Naive thymus-derived CD4-positive, alpha-beta T cell (primary cell): ENCODE results near the gene ANKDD1B. TPM values are rescaled to one million over a fixed set of nuclear protein-coding genes. Genes with fewer than 3 reads are reported as not detected.
A peak's percentile ranks its signal among the peaks of the same experiment; 100 is the strongest.
"Not testable (repeated sequence)": the region's sequence is repeated elsewhere in the genome, so short reads cannot be mapped to it uniquely, and the experiment has no call there.

Experiments
- ATAC-seq: fragments of 150-1000 bp; cut with Tn5 transposase; 2 replicates; pipeline ENCODE4 v1.10.0; 2021; ENCODE audit warnings: mild to moderate bottlenecking, moderate library complexity
- CTCF ChIA-PET: fragments of 350-600 bp; sonication (Branson Sonifier 250); formaldehyde crosslinking; loops from one replicate; lab custom pipeline; 2021; ENCODE audit warnings: antibody characterized with exemption; lab: Charles Lee
- POLR2A ChIA-PET: fragments of 350-600 bp; sonication (Branson Sonifier 250); formaldehyde crosslinking; loops from one replicate; lab custom pipeline; 2021; ENCODE audit warnings: antibody characterized with exemption, inconsistent platforms; lab: Charles Lee
- DNase-seq, 9 donors: peaks; one replicate each; pipeline versions ENCODE4 v3.0.0 to v3.0.0-alpha.2; 2020 to 2022; ENCODE audit warnings: mixed read lengths in 1 of 9
- H3K27ac ChIP-seq: one replicate; pipeline ENCODE4 v1.7.0; 2013; ENCODE audit warnings: mild to moderate bottlenecking, low read depth, low read length, moderate library complexity
- H3K27me3 ChIP-seq, 2 donors: one replicate each; pipeline ENCODE4 v1.7.0; 2013; ENCODE audit warnings: low read length in 2 of 2, mild to moderate bottlenecking in 2 of 2, moderate library complexity in 2 of 2; ENCODE audit not compliant: control insufficient read depth in 2 of 2, insufficient read depth in 2 of 2
- H3K36me3 ChIP-seq, 3 experiments: 1 replicate in 2 of 3; 2 replicates in 1 of 3; pipeline ENCODE4 v1.7.0; 2013; ENCODE audit warnings: low read length in 3 of 3, mild to moderate bottlenecking in 3 of 3, moderate library complexity in 1 of 3; ENCODE audit not compliant: insufficient read depth in 3 of 3, control insufficient read depth in 2 of 3
- H3K4me1 ChIP-seq, 2 donors: one replicate each; pipeline ENCODE4 v1.7.0; 2013; ENCODE audit warnings: low read length in 2 of 2, mild to moderate bottlenecking in 2 of 2, moderate library complexity in 1 of 2; ENCODE audit not compliant: control insufficient read depth in 2 of 2, insufficient read depth in 2 of 2
- H3K4me3 ChIP-seq: 2 replicates; pipeline ENCODE4 v1.7.0; 2013; ENCODE audit warnings: mild to moderate bottlenecking, low read length
- H3K9me3 ChIP-seq, 3 experiments: 1 replicate in 2 of 3; 2 replicates in 1 of 3; pipeline ENCODE4 v1.7.0; 2013; ENCODE audit warnings: low read length in 3 of 3; ENCODE audit not compliant: control insufficient read depth in 2 of 3
- H3K27ac Mint-ChIP-seq, 9 donors: one replicate each; pipeline ENCODE4 v1.8.0; 2020 to 2022; ENCODE audit warnings: mixed read lengths in 9 of 9, mild to moderate bottlenecking in 8 of 9, moderate library complexity in 5 of 9, inconsistent platforms in 2 of 9
- H3K27me3 Mint-ChIP-seq, 5 donors: one replicate each; pipeline ENCODE4 v1.8.0; 2021 to 2022; ENCODE audit warnings: mixed read lengths in 5 of 5, mild to moderate bottlenecking in 1 of 5
- H3K36me3 Mint-ChIP-seq, 5 donors: one replicate each; pipeline ENCODE4 v1.8.0; 2020 to 2022; ENCODE audit warnings: mixed read lengths in 5 of 5, mild to moderate bottlenecking in 3 of 5, inconsistent platforms in 1 of 5
- H3K4me1 Mint-ChIP-seq, 7 donors: one replicate each; pipeline ENCODE4 v1.8.0; 2020 to 2022; ENCODE audit warnings: mixed read lengths in 7 of 7, mild to moderate bottlenecking in 3 of 7, inconsistent platforms in 1 of 7
- H3K4me3 Mint-ChIP-seq, 10 donors: one replicate each; pipeline ENCODE4 v1.8.0; 2020 to 2022; ENCODE audit warnings: mild to moderate bottlenecking in 10 of 10, mixed read lengths in 10 of 10, moderate library complexity in 6 of 10, inconsistent platforms in 2 of 10
- H3K9me3 Mint-ChIP-seq, 11 donors: one replicate each; pipeline ENCODE4 v1.8.0; 2020 to 2022; ENCODE audit warnings: mixed read lengths in 11 of 11, mild to moderate bottlenecking in 4 of 11, inconsistent platforms in 1 of 11, moderate library complexity in 1 of 11
- intact Hi-C, 2 donors: fragments of 100-400 bp; cut with micrococcal nuclease; formaldehyde crosslinking; loops; one replicate each; pipeline ENCODE4 v1.15.1; 2023
- polyA plus RNA-seq, 2 donors: library from polyadenylated mRNA; unstranded; fragments of 300-500 nt; fragmentation: Illumina TruSeq; gene quantifications; one replicate each; pipeline ENCODE4 v1.2.3, GENCODE V29; 2021
- total RNA-seq, 6 experiments: library from RNA in 5 of 6; stranded (reverse) in 5 of 6; gene quantifications; 1 replicate in 5 of 6; 2 replicates in 1 of 6; pipeline ENCODE4 v1.2.3 and lab custom pipeline; 2021 to 2026

Gene ANKDD1B
- total RNA-seq = under 1 TPM; 0.19 to 0.70 (median 0.41) TPM
- polyA plus RNA-seq = under 1 TPM in 1 of 2 donors, not detected in 1; 0.12 TPM
- total RNA-seq (lab: John Stamatoyannopoulos, UW) = not detected

DNA sequence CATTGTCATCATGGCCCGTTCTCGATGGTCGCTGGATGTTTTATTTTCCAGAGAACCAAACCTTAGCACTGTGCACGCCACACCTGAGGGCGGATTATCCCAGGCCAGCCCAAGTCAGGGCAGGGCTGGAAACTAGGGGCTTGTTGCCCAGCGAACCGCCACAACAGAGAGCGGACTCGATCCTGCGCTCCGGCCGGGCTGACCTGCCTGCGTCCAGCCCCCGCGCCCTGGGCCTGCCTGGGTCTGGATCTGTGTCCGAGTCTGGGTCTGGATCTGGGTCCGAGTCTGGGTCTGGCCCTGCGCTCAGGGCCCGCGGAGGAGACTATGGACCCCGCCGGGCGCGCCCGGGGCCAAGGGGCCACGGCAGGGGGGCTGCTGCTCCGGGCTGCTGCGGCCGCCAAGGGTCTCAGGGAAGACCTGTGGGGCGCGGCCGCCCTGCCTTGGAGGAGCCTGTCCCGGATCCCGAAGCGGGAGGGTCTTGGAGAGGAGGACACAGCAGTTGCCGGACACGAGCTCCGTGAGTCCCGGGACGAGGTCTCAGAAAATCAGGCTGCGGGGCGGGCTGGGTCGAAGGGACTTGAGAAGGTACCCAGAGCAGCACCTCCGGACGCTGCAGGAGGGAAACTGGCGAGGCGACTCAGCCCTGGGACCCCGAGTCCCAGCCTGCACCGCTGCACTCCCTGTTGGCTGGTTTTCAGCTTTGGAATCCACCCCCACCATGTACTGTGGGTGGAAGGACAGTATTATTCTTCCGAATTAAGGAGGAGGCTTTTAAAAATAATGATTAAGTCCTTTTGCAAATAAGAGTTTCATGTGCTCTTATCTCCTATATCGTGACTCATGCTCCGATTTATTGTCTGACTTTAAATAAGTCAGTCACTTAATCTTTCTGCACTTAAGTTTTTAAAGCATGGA lies at the start of gene ANKDD1B:
Gene ANKDD1B, plus strand, starts transcription at position 143 of the 915 bp plus-strand sequence. Its CDS starts 182 bp downstream, at position 325.
- no peaks in the 10 kb centered on the region for H3K36me3 ChIP-seq
- H3K4me1 Mint-ChIP-seq = peaks cover 3 to 9% (median 6%) of the 10 kb centered on the region in 7 donors
- CTCF ChIA-PET = no interaction called here
- peaks cover 0 to 4% of the 10 kb centered on the region in 2 donors for H3K27me3 ChIP-seq
- peak within 1 kb of the TSS in 8 of 10 donors; percentile 5 to 61 (median 44) for H3K4me3 Mint-ChIP-seq
- peaks cover 0 to 24% (median 14%) of the 10 kb centered on the region in 5 donors for H3K27me3 Mint-ChIP-seq
- no peak within 1 kb of the TSS for H3K27ac ChIP-seq
- H3K4me3 ChIP-seq = peak within 1 kb of the TSS; percentile 5
- peaks cover 0 to 14% (median 6%) of the 10 kb centered on the region in 5 donors for H3K36me3 Mint-ChIP-seq
- peaks cover 0 to 10% of the 10 kb centered on the region in 2 donors for H3K4me1 ChIP-seq
- intact Hi-C loops = no loop called here
- H3K27ac Mint-ChIP-seq = no peak within 1 kb of the TSS
- H3K9me3 Mint-ChIP-seq = peaks cover 0 to 1% (median 0%) of the 10 kb centered on the region in 11 donors
- no peak for ATAC-seq
- H3K9me3 ChIP-seq = no peaks in the 10 kb centered on the region
- POLR2A ChIA-PET = no interaction called here
- no peak for DNase-seq

- H3K27ac Mint-ChIP-seq = peak overlapping the region in 2 of 9 donors; percentile 57 to 90
Measured at GRCh38 chr5:75565991-75566709, 45.1 kb upstream of the ANKDD1B start.

DNA sequence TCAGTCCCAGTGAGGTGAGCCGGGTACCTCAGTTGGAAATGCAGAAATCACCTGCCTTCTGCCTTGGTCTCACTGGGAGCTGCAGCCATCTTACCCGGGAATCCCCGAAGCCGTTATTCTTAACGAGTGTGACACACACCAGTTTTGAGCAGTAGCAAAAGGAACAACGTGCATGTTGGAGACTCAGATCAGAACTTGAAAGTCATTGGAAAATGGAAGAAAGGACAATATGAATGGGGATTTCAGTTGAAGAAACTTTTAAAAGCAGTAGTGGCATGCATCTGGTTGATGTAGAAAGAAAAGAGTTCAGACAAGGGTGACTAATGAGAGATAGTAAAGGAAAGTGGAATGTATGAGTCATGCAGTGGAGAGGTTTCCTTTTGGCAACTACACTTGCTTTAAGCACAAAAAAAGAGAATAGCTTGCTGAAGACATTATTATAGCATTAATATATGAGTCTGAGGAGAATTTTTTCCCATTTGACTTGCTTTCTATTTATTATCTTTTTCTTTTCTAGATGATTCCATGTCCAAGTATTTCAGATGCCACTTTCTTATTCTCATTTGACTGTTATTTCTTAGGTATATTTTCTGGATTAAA lies 44.4 kb upstream of the ANKDD1B start:
- ChIA-PET CTCF (no interaction called here), POLR2A (no interaction called here)
- peak overlapping the region in 3 of 10 donors; percentile 4 to 76 (median 22) for H3K4me3 Mint-ChIP-seq
- H3K27ac ChIP-seq = no peak overlapping the region
- H3K27ac Mint-ChIP-seq = peak overlapping the region in 3 of 9 donors; percentile 57 to 90 (median 57)
- DNase-seq (peak in 1 of 9 donors; percentile 66), ATAC-seq (peak; percentile 84)
- H3K36me3 Mint-ChIP-seq = peaks cover 19 to 68% (median 51%) of the 10 kb centered on the region in 5 donors
- H3K9me3 Mint-ChIP-seq = peaks cover 0 to 30% (median 21%) of the 10 kb centered on the region in 11 donors
- H3K4me3 ChIP-seq = no peak overlapping the region
- H3K27me3 Mint-ChIP-seq = no peaks in the 10 kb centered on the region
- peaks cover 0 to 12% (median 5%) of the 10 kb centered on the region in 3 experiments for H3K36me3 ChIP-seq
- intact Hi-C loops = loop anchor here (1.0 to 5.0 kb wide), 3 partner anchors 55 to 100 kb away; partner anchors contain the start of genes CERT1 (in 2 of the 2) and POLK (in 2 of the 2)
- H3K27me3 ChIP-seq = no peaks in the 10 kb centered on the region
- H3K4me1 Mint-ChIP-seq = peaks cover 6 to 42% (median 25%) of the 10 kb centered on the region in 7 donors
- H3K4me1 ChIP-seq = peaks cover 0 to 5% of the 10 kb centered on the region in 2 donors
- H3K9me3 ChIP-seq = no peaks in the 10 kb centered on the region

More at GRCh38 chr5:75565991-75566709, 45.1 kb upstream of the ANKDD1B start:
- H3K27ac ChIP-seq, POLR2A ChIA-PET, H3K36me3 ChIP-seq, H3K4me3 ChIP-seq, ATAC-seq, H3K4me1 ChIP-seq, H3K9me3 ChIP-seq, CTCF ChIA-PET, H3K27me3 ChIP-seq, H3K27me3 Mint-ChIP-seq: not testable (repeated sequence)
- intact Hi-C loops = loop anchor here (5.0 kb wide), 2 partner anchors 54 to 101 kb away; partner anchors contain the start of genes CERT1 (in 1 of the 2) and POLK (in 1 of the 2)
- H3K36me3 Mint-ChIP-seq = peaks cover 19 to 69% (median 56%) of the 10 kb centered on the region in 5 donors
- DNase-seq = peak in 1 of 9 donors; percentile 27
- H3K9me3 Mint-ChIP-seq = peaks cover 0 to 33% (median 24%) of the 10 kb centered on the region in 11 donors
- peaks cover 9 to 45% (median 29%) of the 10 kb centered on the region in 7 donors for H3K4me1 Mint-ChIP-seq
- H3K4me3 Mint-ChIP-seq = peak overlapping the region in 2 of 10 donors; percentile 22 to 76

DNA sequence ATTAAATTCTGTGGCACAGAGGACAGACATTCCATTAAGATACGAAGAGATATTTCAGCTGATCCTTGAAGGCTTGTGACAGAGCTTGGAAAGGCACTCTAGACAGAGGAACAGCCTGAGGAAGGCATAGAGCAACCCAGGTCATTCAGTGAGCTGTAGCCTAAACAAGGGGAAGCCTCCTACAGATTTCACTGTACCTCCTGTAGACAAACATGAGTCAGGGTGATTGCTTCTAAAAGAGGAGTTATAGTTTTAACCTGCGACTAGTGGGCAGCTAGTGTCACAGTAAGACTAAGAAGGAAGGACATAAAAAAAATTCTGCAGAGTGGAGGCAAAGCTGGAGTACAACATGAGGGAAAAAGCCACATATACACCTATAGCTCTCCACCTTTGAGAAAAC lies 43.5 kb upstream of the ANKDD1B start:
- intact Hi-C loops = loop anchor here (1.0 to 5.0 kb wide), 3 partner anchors 55 to 100 kb away; partner anchors contain the start of genes CERT1 (in 2 of the 2) and POLK (in 2 of the 2)

DNA sequence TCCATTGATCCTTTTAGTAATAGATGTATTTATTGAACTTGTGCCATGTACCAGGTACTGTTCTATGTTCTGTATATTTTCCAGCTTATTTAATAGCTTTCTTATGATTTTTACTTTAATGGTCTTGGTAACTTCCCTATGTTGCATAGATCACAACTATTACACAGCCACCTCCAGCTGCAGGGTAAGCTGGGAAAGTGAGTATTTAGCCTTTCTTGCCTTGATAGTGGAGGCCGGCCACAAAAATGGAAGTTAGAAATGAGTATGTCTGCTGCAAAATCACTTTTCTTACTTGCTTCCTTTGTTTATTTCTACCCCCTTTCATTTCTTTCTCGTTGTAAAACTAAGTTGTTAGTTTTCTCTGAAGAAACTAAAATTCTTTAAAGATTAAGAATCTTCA lies 43.1 kb upstream of the ANKDD1B start:
- Histone ChIP-seq H3K27ac (no peak overlapping the region), H3K27me3 (no peaks in the 10 kb centered on the region), H3K36me3 (peaks cover 0 to 12% (median 5%) of the 10 kb centered on the region in 3 experiments), H3K4me3 (no peak overlapping the region), H3K9me3 (no peaks in the 10 kb centered on the region), H3K4me1 (peaks cover 0 to 5% of the 10 kb centered on the region in 2 donors)
- no peaks in the 10 kb centered on the region for H3K27me3 Mint-ChIP-seq
- DNase-seq = no peak
- peaks cover 12 to 59% (median 43%) of the 10 kb centered on the region in 5 donors for H3K36me3 Mint-ChIP-seq
- ChIA-PET POLR2A (no interaction called here), CTCF (no interaction called here)
- no peak overlapping the region for H3K4me3 Mint-ChIP-seq
- no peak for ATAC-seq
- H3K9me3 Mint-ChIP-seq = peaks cover 0 to 17% (median 14%) of the 10 kb centered on the region in 11 donors
- peaks cover 0 to 37% (median 24%) of the 10 kb centered on the region in 7 donors for H3K4me1 Mint-ChIP-seq
- intact Hi-C loops = loop anchor here (5.0 kb wide), 2 partner anchors 56 to 99 kb away; partner anchors contain the start of genes CERT1 (in 1 of the 2) and POLK (in 1 of the 2)
- no peak overlapping the region for H3K27ac Mint-ChIP-seq

More for the DNA sequence above, 43.5 kb upstream of the ANKDD1B start:
- Mint-ChIP-seq H3K4me1 (peaks cover 0 to 37% (median 24%) of the 10 kb centered on the region in 7 donors), H3K9me3 (peaks cover 0 to 22% (median 16%) of the 10 kb centered on the region in 11 donors), H3K4me3 (peak overlapping the region in 1 of 10 donors; percentile 34), H3K36me3 (peaks cover 15 to 64% (median 46%) of the 10 kb centered on the region in 5 donors), H3K27ac (peak overlapping the region in 1 of 9 donors; percentile 56), H3K27me3 (no peaks in the 10 kb centered on the region)
- Histone ChIP-seq H3K27me3 (no peaks in the 10 kb centered on the region), H3K4me3 (no peak overlapping the region), H3K36me3 (peaks cover 0 to 12% (median 5%) of the 10 kb centered on the region in 3 experiments), H3K4me1 (peaks cover 0 to 5% of the 10 kb centered on the region in 2 donors), H3K27ac (no peak overlapping the region), H3K9me3 (no peaks in the 10 kb centered on the region)
- DNase-seq (peak in 1 of 9 donors; percentile 28), ATAC-seq (no peak)
- CTCF ChIA-PET = no interaction called here
- POLR2A ChIA-PET = no interaction called here
